H9 (cell line): Measurements from ENCODE around the gene ENTPD6. TPM values are rescaled to one million over a fixed set of nuclear protein-coding genes. Genes with fewer than 3 reads are reported as not detected.

ENCODE experiments used
- DNase-seq: peaks from one replicate; pipeline ENCODE4 v3.0.0-alpha.2; 2017
- H2AFZ ChIP-seq: one replicate; pipeline ENCODE4 v1.6.1; 2013; ENCODE audit warnings: mild to moderate bottlenecking, low read length, control low read depth, moderate library complexity
- H2AK5ac ChIP-seq: 2 replicates; pipeline ENCODE4 v1.6.1; 2013; ENCODE audit warnings: low read length, control low read depth, mixed read lengths; ENCODE audit not compliant: insufficient read length
- H2BK120ac ChIP-seq: one replicate; pipeline ENCODE4 v1.6.1; 2013; ENCODE audit warnings: low read depth, mild to moderate bottlenecking, low read length, control low read depth, inconsistent platforms; ENCODE audit not compliant: poor library complexity, severe bottlenecking
- H2BK12ac ChIP-seq: 2 replicates; pipeline ENCODE4 v1.6.1; 2013; ENCODE audit warnings: low read length, control low read depth, mixed read lengths, low read depth; ENCODE audit not compliant: insufficient read length
- H2BK15ac ChIP-seq: 2 replicates; pipeline ENCODE4 v1.6.1; 2013; ENCODE audit warnings: low read depth, low read length, control low read depth
- H2BK20ac ChIP-seq: one replicate; pipeline ENCODE4 v1.6.1; 2013; ENCODE audit warnings: low read depth, mild to moderate bottlenecking, low read length, control low read depth, inconsistent platforms; ENCODE audit not compliant: poor library complexity, severe bottlenecking
- H2BK5ac ChIP-seq: 2 replicates; pipeline ENCODE4 v1.6.1; 2013; ENCODE audit warnings: low read length, control low read depth, mixed read lengths; ENCODE audit not compliant: insufficient read length
- H3K14ac ChIP-seq: 2 replicates; pipeline ENCODE4 v1.6.1; 2013; ENCODE audit warnings: low read length, control low read depth; ENCODE audit not compliant: insufficient read depth
- H3K18ac ChIP-seq: 2 replicates; pipeline ENCODE4 v1.6.1; 2013; ENCODE audit warnings: low read depth, mild to moderate bottlenecking, mixed read lengths, low read length, control low read depth; ENCODE audit not compliant: insufficient read length
- H3K23ac ChIP-seq: 2 replicates; pipeline ENCODE4 v1.6.1; 2013; ENCODE audit warnings: low read length, control low read depth, mixed read lengths, low read depth; ENCODE audit not compliant: insufficient read length
- H3K23me2 ChIP-seq: 2 replicates; pipeline ENCODE4 v1.6.1; 2013; ENCODE audit warnings: low read depth, mild to moderate bottlenecking, mixed read lengths, low read length, control low read depth; ENCODE audit not compliant: insufficient read length, poor library complexity, severe bottlenecking
- H3K27ac ChIP-seq: 2 replicates; pipeline ENCODE4 v1.5.1; 2013; ENCODE audit warnings: low read length, control low read depth, mixed read lengths, low read depth; ENCODE audit not compliant: insufficient read length
- H3K27me3 ChIP-seq: 2 replicates; pipeline ENCODE4 v1.6.1; 2013; ENCODE audit warnings: low read length, control low read depth, inconsistent platforms; ENCODE audit not compliant: insufficient read depth
- H3K4ac ChIP-seq: 2 replicates; pipeline ENCODE4 v1.6.1; 2013; ENCODE audit warnings: low read depth, mild to moderate bottlenecking, control low read depth, inconsistent platforms, low read length, moderate library complexity
- H3K4me1 ChIP-seq: 2 replicates; pipeline ENCODE4 v1.6.1; 2013; ENCODE audit warnings: low read length, control low read depth, inconsistent platforms; ENCODE audit not compliant: insufficient read depth
- H3K4me2 ChIP-seq: 2 replicates; pipeline ENCODE4 v1.6.1; 2013; ENCODE audit warnings: low read length, control low read depth, mixed read lengths; ENCODE audit not compliant: insufficient read length, insufficient read depth
- H3K56ac ChIP-seq: 2 replicates; pipeline ENCODE4 v1.6.1; 2013; ENCODE audit warnings: low read depth, mild to moderate bottlenecking, mixed read lengths, low read length, control low read depth; ENCODE audit not compliant: insufficient read length
- H3K79me1 ChIP-seq: 2 replicates; pipeline ENCODE4 v1.6.1; 2013; ENCODE audit warnings: low read depth, mild to moderate bottlenecking, moderate library complexity, low read length, control low read depth, inconsistent platforms; ENCODE audit not compliant: insufficient read depth, poor library complexity, severe bottlenecking
- H3K79me2 ChIP-seq: 2 replicates; pipeline ENCODE4 v1.6.1; 2013; ENCODE audit warnings: low read length, control low read depth, inconsistent platforms; ENCODE audit not compliant: insufficient read depth
- H3K9ac ChIP-seq: 2 replicates; pipeline ENCODE4 v1.6.1; 2013; ENCODE audit warnings: low read length, control low read depth, mixed read lengths; ENCODE audit not compliant: insufficient read length; ENCODE audit errors: extremely low read depth
- H3K9me3 ChIP-seq: one replicate; pipeline ENCODE4 v1.6.1; 2013; ENCODE audit warnings: low read depth, low read length, inconsistent platforms; ENCODE audit not compliant: control insufficient read depth
- H3T11ph ChIP-seq: one replicate; pipeline ENCODE4 v1.6.1; 2013; ENCODE audit warnings: mild to moderate bottlenecking, low read length, control low read depth, inconsistent platforms
- H4K20me1 ChIP-seq: one replicate; pipeline ENCODE4 v1.6.1; 2013; ENCODE audit not compliant: control insufficient read depth, insufficient read length, insufficient read depth
- H4K5ac ChIP-seq: 2 replicates; pipeline ENCODE4 v1.6.1; 2013; ENCODE audit warnings: low read depth, mild to moderate bottlenecking, mixed read lengths, low read length, control low read depth; ENCODE audit not compliant: insufficient read length
- H4K8ac ChIP-seq: replicated peaks from 2 replicates; pipeline ENCODE4 v1.6.1; 2013; ENCODE audit warnings: low read length, control low read depth, mixed read lengths, low read depth; ENCODE audit not compliant: insufficient read length
- H4K91ac ChIP-seq: 2 replicates; pipeline ENCODE4 v1.6.1; 2013; ENCODE audit warnings: low read depth, mild to moderate bottlenecking, moderate library complexity, mixed read lengths, low read length, control low read depth; ENCODE audit not compliant: insufficient read length
- H3K27ac Mint-ChIP-seq, 3 experiments: 2 replicates in 2 of 3; 3 replicates in 1 of 3; pipeline ENCODE4 v1.8.0; 2020 to 2021; ENCODE audit warnings: mixed read lengths in 3 of 3, mild to moderate bottlenecking in 1 of 3, moderate library complexity in 1 of 3
- H3K27me3 Mint-ChIP-seq: 2 replicates; pipeline ENCODE4 v1.8.0; 2021; ENCODE audit warnings: low read depth, mild to moderate bottlenecking, moderate library complexity, mixed read lengths
- H3K36me3 Mint-ChIP-seq, 3 experiments: 2 replicates in 2 of 3; 3 replicates in 1 of 3; pipeline ENCODE4 v1.8.0; 2020 to 2021; ENCODE audit warnings: low read depth in 3 of 3, mixed read lengths in 3 of 3; ENCODE audit not compliant: insufficient read depth in 1 of 3
- H3K4me1 Mint-ChIP-seq, 2 experiments: 2 replicates each; pipeline ENCODE4 v1.8.0; 2020; ENCODE audit warnings: mixed read lengths in 2 of 2
- H3K4me3 Mint-ChIP-seq, 2 experiments: 2 replicates in 1 of 2; 3 replicates in 1 of 2; pipeline ENCODE4 v1.8.0; 2020 to 2021; ENCODE audit warnings: mild to moderate bottlenecking in 2 of 2, mixed read lengths in 2 of 2, moderate library complexity in 1 of 2
- H3K9me3 Mint-ChIP-seq, 2 experiments: 2 replicates in 1 of 2; 3 replicates in 1 of 2; pipeline ENCODE4 v1.8.0; 2020; ENCODE audit warnings: mild to moderate bottlenecking in 2 of 2, mixed read lengths in 2 of 2, moderate library complexity in 1 of 2
- CTCF ChIP-seq: fragments of 200-600 bp; sonication (generic); conservative IDR thresholded peaks from 3 replicates; pipeline ENCODE4 v1.8.0; 2021; ENCODE audit warnings: antibody characterized with exemption, mild to moderate bottlenecking
- WGBS: extraction: QIAGEN DNeasy Blood & Tissue Kit; methylation state at CpG from one replicate; pipeline ENCODE4 v1.1.7; 2013; ENCODE audit warnings: missing lambda C conversion rate, low lambda C conversion rate, mixed read lengths; ENCODE audit not compliant: insufficient read length; ENCODE audit errors: extremely low coverage; 5-methylcytosine and 5-hydroxymethylcytosine counted together
- total RNA-seq: library from RNA; stranded (reverse); gene quantifications from 2 replicates; pipeline ENCODE4 v1.2.1, GENCODE V29; 2021

The ENTPD6 gene
- total RNA-seq, 1 experiment from 2014 or later: 57.4 TPM

GRCh38 chr20:25216199-25216945 is 20.9 kb downstream of the ENTPD6 start:
- Histone ChIP-seq H3K4me1 (no peaks in the 10 kb centered on the region), H3K4me2 (no peak overlapping the region), H2AFZ (no peak overlapping the region), H3K18ac (no peak overlapping the region), H3K23me2 (no peaks in the 10 kb centered on the region), H4K8ac (no peak overlapping the region), H3K79me1 (no peaks in the 10 kb centered on the region), H3K27ac (no peak overlapping the region), H3K79me2 (no peaks in the 10 kb centered on the region), H3K4ac (no peak overlapping the region), H3K27me3 (no peaks in the 10 kb centered on the region), H3T11ph (no peak overlapping the region), H2AK5ac (no peak overlapping the region), H3K9ac (no peak overlapping the region), H3K23ac (no peak overlapping the region), H3K56ac (no peak overlapping the region), H4K5ac (no peak overlapping the region), H3K9me3 (no peaks in the 10 kb centered on the region), H2BK20ac (no peak overlapping the region), H2BK5ac (no peak overlapping the region), H2BK120ac (no peak overlapping the region), H4K20me1 (no peaks in the 10 kb centered on the region), H3K14ac (no peak overlapping the region), H4K91ac (no peak overlapping the region), H2BK15ac (no peak overlapping the region), H2BK12ac (no peak overlapping the region)
- Mint-ChIP-seq H3K27me3 (no peaks in the 10 kb centered on the region), H3K4me1 (peaks cover 0 to 2% of the 10 kb centered on the region in 2 experiments; a peak in 2 of 4 replicates), H3K4me3 (no peak overlapping the region), H3K36me3 (peaks cover 5 to 65% (median 25%) of the 10 kb centered on the region in 3 experiments; a peak in 6 of 7 replicates), H3K9me3 (no peaks in the 10 kb centered on the region), H3K27ac (peak overlapping the region in 2 of 3 experiments; percentile 20 to 58; a peak in 2 of 7 replicates)
- TF ChIP-seq CTCF: no peak
- no peak for DNase-seq
- no CpG with 5 or more reads among the region's 16 CpGs for WGBS
